NCI-H2029 treated with DMSO at 0.1 percent for 48 hours (cell line): ENCODE measurements around the gene BLMH.
"Not testable (repeated sequence)": the region's sequence is repeated elsewhere in the genome, so short reads cannot be mapped to it uniquely, and the experiment has no call there.

Experiments used
- DNase-seq: peaks from one replicate; lab custom pipeline; 2025; lab: John Stamatoyannopoulos, UW

BLMH gene

DNA sequence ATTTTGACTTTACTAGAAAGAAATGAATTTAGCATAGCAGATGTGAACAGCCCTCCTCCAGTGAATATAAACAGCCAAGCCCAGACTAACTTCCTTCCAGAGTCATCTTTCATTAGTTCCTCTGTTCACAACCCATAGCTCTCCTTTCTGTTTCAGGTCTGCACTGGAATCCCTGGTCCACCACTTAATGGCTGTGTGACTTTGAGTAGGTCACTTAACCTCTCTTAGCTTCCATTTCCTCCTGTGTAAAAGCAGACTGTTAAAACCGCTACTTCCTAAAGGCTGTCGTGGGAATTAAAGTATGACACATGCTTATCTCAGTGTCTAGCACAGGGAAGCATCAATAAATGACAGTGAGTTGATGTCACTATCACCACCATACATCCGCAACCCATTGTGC is 63.7 kb downstream of the BLMH start:
- DNase-seq, result no peak

GRCh38 chr17:30226878-30227277 is 64.9 kb downstream of the BLMH start:
- DNase-seq, result no peak

- DNase-seq, result no peak
Observed at GRCh38 chr17:30225919-30226553, 65.7 kb downstream of the BLMH start.

DNA sequence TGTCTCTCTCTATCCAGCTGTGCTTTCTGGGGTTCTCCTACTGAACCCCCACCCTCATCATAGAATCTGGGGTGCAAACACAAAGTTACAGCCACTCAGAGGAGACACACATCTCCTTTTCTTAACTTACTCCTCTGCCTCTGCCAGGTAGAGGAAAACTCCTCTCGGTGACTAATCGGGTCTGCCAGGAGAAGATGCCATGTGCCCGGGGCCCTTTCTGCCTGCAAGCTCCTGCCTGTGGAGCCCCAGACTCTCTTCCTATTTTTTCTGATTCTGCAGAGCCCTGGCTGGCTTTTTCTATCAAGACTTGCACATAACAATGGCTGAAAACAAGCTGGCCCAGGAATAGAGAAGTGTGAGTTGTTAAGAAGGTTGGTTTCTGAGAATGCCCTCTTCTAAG is 66.6 kb downstream of the BLMH start:
- DNase-seq, result no peak

GRCh38 chr17:30224419-30224960 is 67.3 kb downstream of the BLMH start:
- DNase-seq, result no peak

DNA sequence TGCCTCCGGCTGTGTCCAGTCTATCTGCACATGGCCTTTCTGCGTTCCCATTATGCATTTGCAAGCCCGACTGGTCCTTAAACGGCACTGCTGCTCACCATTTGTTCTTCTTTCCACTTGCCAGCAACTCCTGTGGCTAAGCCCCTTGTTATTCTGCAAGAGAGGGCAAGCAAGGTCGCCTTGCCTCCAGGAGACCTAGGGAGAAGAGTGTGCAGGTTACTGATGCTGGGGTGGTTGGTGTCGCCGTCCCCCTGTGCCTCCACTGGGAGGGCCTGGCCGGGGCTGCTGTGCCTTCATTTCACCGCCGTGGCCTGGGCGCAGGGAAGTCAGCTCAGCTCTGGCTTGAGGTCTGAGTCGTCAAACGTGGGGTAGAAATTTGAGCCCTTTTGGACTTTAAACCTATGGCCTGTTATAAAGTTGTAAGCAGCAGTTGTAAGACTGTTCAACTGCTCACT is 69.0 kb downstream of the BLMH start:
- DNase-seq, result no peak

DNA sequence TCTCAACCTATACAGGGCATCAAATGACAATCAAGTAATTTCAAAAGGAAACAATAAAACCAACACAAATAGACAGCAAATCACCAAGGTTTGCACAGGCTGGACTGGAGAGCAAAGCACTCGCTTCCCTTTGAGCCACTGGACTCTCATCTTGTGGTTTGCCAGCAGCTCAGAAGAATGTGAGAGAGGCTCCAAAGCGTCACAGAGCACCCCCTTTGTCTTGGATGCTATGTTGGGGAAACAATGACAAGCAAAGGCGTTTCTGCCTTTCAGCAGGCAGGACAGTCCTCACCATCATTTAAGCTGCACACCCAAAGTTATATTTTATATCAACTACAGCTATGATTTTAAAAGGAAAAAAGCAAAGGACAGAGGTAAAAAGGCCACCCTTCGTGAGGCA is 69.5 kb downstream of the BLMH start:
- DNase-seq, result no peak

- no peak for DNase-seq
Observed at GRCh38 chr17:30221346-30221745, 70.4 kb downstream of the BLMH start.

- no peak for DNase-seq
Observed at GRCh38 chr17:30220414-30220813, 71.3 kb downstream of the BLMH start.

DNA sequence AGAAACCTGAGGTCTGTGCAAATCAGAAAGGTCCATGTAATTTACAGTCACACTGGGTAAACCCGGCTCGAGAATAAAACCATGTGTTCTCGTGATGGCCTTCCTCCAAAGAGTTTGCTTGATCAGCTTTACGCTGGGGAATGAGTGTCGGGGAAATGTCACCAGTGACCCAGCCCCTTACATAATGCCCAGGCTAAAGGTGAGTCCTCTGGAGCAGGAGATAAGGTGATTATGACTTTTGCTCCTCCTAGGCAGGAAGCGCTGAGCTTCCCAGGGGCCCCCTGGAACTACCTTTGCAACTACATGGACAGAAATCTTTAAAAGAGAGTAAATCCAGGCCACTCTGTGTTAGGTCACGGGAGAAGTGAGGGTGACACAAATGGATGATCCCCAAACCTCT is 71.9 kb downstream of the BLMH start:
- DNase-seq, result no peak

DNA sequence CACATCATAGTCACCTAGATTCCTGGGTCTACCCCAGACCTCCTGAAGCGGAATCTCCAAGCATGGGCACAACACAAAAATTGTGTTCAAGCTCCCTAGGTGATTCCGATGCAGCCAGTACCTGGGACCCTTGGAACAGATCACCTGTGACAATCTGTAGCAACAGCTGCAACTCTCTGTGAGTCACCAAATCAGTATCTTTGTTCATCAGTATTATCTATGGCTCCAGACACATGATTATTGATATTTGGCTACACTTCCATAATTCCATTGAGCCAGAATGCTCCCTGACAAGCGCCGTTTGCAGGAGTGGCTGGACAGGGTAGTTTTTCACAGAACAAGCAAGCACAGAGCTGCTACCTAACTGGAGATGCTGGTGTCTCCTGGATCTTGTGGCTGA is 72.4 kb downstream of the BLMH start:
- no peak for DNase-seq

DNA sequence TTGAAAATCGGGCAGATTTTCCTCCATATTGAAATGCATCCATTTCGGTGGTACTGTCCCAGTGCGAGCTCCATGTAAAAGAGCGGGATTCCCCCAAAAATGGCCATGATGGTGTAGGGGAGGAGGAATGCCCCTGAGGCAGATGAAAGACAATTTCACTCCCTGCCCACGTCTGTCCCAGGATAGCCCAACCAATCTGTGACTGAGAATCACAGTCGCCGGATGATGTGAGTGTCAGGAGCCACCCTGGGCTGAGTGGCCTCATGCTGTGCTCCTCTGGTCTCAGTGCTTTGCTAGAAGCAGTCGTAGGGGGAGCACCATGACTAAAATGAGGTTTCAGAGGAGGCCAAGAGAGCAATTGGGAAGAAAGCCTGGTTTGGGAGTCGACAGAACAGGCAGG is 72.9 kb downstream of the BLMH start:
- DNase-seq, result no peak

DNA sequence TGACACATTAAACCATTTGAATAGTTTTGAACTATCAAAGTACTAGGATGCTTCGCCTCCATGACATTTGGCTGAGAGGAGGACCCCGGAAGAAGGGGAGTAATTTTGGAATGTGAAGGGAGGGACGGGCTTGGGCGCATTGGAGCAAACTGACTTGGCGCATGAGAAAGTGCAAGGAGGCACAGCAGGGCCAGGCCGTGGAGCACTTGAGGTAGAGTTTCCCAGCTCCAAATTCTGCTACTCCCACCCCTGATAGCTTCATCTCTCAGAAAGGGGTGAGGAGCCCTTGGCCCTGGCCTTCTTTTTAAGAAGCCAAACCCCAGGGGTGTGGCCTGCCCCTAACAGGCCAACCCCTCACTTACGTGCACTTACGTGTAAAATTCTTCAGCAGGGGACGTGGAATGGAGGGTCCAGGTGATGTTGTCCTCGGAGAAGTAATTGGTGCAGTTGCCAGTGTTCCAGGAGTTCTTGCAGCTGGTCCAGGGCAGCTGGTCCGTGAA is 73.9 kb downstream of the BLMH start:
- no peak for DNase-seq

- DNase-seq, result no peak
Observed at GRCh38 chr17:30217054-30217453, 74.7 kb downstream of the BLMH start.

DNA sequence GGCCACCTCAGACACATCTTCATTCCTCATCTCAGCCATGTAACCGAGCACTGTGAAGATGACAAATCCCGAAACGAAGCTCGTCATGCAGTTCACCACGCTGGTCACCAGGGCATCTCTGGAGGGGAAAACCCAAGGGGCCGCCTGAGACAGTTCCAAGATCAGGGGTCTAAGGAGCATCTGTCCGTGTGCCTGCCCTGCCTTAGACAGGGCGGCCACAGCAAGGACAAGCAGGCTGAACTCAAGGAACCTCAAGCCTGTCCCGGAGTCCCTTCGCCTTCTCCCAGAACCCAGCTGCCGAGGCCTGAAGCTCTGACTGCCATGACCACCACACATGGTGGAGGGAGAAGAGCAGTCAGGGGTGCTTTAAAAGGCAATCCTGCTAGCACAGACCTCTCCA is 79.0 kb downstream of the BLMH start:
- DNase-seq, result no peak

- no peak for DNase-seq
Observed at GRCh38 chr17:30211371-30211770, 80.4 kb downstream of the BLMH start.

GRCh38 chr17:30210901-30211300 is 80.8 kb downstream of the BLMH start:
- DNase-seq, result no peak

- DNase-seq, result no peak
Observed at GRCh38 chr17:30210366-30210765, 81.4 kb downstream of the BLMH start.

GRCh38 chr17:30209930-30210329 is 81.8 kb downstream of the BLMH start:
- no peak for DNase-seq

DNA sequence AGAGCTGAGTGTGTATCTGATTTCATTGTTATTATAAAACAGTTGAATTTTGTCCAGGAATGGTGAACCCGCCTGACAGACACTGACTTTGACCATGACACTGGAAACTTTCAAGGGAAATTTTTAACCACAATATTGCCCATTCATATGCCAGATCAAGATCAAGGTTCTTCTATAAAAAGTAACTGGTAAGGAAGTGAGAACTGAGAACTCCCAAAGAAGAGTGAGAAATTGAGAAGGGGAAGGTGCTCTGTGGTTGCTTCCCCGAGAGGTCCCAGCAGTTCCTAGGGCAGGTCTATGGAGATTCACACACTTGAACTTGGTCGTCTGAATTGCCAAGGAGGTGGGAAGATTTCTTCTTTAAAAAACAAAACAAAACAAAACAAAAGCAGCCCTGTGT is 83.5 kb downstream of the BLMH start:
- no peak for DNase-seq

- DNase-seq, result no peak
Observed at GRCh38 chr17:30207655-30208054, 84.1 kb downstream of the BLMH start.

DNA sequence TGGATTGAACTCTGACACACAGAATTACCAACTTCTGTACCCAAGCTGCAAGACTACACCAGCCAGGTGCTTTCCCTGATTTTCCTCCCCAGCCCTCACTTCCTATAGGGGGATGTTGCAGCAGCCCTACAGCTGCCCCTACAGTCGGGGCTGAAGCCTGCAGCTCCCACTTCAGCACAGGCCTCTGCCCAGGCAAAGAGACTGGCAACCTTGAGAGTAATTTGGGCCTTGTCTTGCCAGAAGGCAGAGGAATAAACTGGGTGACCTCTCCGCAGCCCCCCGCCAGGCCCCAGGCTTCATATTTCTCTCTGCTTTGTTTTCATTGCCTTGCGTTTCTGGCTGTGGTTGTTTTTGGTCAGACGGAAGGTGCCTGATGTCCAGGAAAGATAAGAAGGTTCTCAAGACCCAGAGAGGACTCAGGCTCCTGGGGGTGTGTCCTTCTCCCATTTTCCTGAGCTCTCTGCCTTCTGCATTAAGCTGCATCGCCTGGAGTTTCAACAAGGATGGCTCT is 88.2 kb downstream of the BLMH start:
- no peak for DNase-seq

GRCh38 chr17:30200656-30201055 is 91.1 kb downstream of the BLMH start:
- DNase-seq, result not testable (repeated sequence)

DNA sequence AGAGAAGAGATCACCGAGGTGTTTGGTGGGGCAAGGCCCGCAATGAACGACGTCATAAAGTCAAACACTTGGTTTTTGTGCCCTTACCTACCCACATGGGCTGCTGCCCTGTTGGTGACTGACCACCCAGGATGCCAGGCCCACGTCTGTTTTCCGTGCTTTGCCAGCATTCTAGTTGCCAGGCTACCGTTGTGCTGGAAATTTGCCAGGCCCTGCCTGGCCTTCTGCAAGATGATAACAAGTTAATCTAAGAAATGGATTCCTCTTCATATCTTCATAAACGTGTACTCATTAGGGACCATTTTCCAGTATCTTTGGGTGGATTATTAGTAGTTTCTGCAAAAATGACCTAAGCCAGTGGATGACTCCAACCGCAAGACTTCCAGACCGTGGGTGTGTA is 91.6 kb downstream of the BLMH start:
- no peak for DNase-seq
